OCI-LY3 (cell line): Measurements from ENCODE around the gene FAAP20.

Experiments
- CTCF ChIP-seq: fragments of 200-600, 300-600 bp; sonication (generic); IDR thresholded peaks from 2 replicates; pipeline ENCODE4 v1.5.1; 2014; ENCODE audit warnings: antibody characterized with exemption, low read length, low read depth
- EZH2phosphoT487 ChIP-seq: fragments of 200-600 bp; shearing (Covaris generic); IDR thresholded peaks from 2 replicates; pipeline ENCODE4 v1.6.1; 2018; ENCODE audit warnings: antibody characterized with exemption, mixed run types, low read depth

GRCh38 chr1:2180297-2181245 is 14.0 kb downstream of the FAAP20 start:
- no peak for TF ChIP-seq CTCF
- TF ChIP-seq EZH2phosphoT487, result no peak
